Retinal pigment epithelial cell (primary cell): Measurements from ENCODE around the gene RNU5B-1.

ENCODE experiments used
- DNase-seq: peaks from one replicate; pipeline ENCODE4 v3.0.0-alpha.2; 2010; ENCODE audit warnings: low read depth
- H3K4me3 ChIP-seq: 2 replicates; pipeline ENCODE4 v1.5.1; 2011; ENCODE audit warnings: mild to moderate bottlenecking, low read length, control low read depth, moderate library complexity
- TF ChIP-seq, protein P1 (sequence below): conservative IDR thresholded peaks from 2 replicates; pipeline ENCODE4 v1.5.1; 2011; ENCODE audit warnings: low read depth, low read length, control low read depth, inconsistent platforms

Gene RNU5B-1

DNA sequence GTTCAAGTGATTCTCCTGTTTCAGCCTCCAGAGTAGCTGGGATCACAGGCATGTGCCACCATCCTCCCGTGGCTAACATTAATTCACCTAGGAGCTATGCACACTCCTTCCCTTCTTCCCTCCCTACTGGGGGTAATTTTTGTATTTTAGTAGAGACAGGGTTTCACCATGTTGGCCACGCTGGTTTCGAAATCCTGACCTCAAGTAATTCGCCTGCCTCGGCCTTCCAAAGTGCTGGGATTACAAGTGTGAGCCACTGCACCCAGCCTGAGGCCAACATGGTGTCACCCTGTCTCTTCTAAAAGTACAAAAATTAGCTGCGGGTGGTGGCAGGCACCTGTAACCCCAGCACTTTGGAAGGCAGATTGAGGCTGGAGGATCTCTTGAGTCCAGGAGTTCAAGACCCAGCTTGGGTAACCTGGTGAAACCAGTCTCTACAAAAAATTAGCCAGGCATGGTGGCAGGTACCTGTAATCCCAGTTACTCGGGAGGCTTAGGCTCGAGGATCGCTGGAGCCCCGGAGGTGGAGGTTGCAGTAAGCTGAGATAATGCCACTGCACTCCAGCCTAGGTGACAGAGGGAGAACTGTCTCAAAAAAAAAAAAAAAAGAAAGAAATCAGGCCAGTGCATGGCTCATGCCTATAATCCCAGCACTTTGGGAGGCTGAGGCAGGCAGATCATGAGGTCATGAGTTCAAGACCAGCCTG is 6.1 kb downstream of the RNU5B-1 start:
- TF ChIP-seq, protein P1, sequence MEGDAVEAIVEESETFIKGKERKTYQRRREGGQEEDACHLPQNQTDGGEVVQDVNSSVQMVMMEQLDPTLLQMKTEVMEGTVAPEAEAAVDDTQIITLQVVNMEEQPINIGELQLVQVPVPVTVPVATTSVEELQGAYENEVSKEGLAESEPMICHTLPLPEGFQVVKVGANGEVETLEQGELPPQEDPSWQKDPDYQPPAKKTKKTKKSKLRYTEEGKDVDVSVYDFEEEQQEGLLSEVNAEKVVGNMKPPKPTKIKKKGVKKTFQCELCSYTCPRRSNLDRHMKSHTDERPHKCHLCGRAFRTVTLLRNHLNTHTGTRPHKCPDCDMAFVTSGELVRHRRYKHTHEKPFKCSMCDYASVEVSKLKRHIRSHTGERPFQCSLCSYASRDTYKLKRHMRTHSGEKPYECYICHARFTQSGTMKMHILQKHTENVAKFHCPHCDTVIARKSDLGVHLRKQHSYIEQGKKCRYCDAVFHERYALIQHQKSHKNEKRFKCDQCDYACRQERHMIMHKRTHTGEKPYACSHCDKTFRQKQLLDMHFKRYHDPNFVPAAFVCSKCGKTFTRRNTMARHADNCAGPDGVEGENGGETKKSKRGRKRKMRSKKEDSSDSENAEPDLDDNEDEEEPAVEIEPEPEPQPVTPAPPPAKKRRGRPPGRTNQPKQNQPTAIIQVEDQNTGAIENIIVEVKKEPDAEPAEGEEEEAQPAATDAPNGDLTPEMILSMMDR: no peak
- no peak for DNase-seq
- no peak overlapping the region for H3K4me3 ChIP-seq

DNA sequence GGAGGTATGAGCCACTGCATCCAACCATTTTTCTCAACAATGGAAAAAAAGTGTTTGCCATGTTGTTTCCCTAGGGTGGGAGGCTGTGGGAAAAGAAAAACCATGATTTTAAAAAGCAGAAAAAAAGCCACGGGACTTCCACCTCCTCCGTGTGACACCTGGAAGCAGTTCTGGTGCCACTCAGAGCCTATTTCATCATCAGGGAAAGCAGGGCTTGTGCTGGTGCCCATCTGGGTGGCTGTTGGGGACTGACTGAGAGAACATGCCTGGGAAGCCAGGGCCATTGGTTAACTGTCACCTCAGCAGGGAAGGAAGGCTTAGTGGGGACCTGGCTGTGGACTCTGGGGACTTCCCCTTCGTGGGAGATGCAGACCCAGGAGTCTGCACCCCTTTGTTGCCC is 7.3 kb downstream of the RNU5B-1 start:
- DNase-seq: no peak
- TF ChIP-seq, protein P1: no peak
- no peak overlapping the region for H3K4me3 ChIP-seq

DNA sequence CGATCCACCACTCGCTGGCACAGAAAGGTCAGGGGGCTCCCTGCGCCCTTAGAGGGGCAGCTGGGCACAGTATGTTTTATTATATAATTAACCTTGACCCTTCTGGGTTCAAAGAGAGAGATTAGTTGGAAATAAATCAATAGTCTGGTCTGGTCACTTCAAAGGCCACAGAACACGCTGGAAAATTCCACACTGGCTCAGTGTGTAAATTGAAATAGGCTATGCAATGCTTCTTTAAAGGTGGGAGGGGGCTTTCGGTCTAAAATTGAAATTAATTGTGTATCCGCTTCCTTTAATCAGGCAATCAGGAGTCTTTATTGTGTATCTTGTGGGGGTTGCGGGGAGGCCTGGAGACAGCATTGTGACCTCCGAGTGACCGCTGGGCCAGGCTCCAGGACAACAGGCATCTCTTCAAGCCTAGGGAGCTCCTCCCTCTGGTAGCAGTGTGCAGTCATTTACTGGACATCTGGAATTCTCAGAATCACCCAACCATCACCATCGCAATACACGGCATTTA is 8.0 kb downstream of the RNU5B-1 start:
- TF ChIP-seq, protein P1: no peak
- DNase-seq: no peak
- H3K4me3 ChIP-seq: no peak overlapping the region

DNA sequence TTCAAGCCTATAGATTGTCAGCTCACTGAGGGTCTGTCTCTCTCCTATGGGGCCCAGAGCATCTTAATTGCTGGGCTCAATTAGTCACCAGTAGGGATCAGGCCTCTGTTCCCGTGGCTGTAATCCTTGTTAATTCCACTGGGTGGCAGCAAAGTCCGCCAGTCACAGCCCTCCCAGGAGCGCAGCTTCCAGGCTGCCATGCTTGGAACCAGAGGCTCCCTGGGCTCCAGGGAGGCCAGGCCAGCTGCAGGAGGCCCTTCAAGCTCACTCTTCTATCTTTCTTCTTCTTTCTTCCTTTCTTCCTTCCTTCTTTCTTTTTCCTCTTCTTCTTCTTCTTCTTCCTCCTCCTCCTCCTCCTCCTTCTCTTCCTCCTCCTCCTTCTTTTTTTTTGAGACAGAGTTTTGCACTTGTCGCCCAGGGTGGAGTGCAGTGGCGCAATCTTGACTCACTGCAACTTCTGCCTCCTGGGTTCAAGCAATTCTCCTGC is 14.4 kb downstream of the RNU5B-1 start:
- H3K4me3 ChIP-seq: no peak overlapping the region
- TF ChIP-seq, protein P1: peak; percentile 78
- no peak for DNase-seq

DNA sequence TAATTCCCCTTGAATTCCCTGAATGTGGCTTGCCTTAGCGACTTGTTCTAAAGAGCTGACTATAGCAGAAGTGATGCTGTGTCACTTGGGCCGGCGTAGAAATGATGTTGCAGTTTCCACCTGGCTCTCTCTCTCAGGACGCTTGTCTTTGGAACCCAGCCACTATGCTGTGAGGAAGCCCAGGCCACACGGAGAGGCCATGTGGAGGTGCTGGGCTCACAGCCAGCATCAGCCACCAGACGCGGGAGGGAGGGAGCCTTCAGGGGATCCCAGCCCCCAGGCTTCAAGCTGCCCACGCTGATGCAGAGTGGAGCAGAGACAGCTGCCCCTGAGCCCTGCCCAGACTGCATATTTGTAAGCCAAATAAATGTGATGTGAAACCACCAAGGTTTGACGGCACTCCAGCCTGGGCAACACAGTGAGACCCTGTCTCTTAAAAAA is 18.6 kb downstream of the RNU5B-1 start:
- no peak overlapping the region for H3K4me3 ChIP-seq
- no peak for DNase-seq
- TF ChIP-seq, protein P1: no peak

DNA sequence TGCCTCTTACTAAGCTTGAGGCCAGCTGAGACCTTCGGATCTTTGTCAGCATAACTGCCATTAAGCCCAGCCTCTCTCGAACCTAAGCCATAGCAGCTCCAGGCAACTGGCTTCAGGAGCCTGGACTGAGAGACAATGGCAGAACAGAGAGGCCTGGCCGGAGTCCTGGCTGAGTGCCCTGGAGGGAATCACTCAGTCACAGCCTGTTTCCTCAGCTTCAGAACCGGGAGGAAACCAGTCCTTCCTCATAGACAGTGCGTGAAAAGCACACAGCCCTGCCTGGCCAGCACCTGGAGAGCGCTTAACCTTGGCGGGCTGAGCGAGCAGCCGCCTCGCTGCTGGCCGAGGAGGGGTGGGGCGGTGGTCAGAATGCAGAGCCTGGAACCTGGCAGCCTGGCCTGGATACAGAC is 21.6 kb downstream of the RNU5B-1 start:
- no peak for DNase-seq
- TF ChIP-seq, protein P1: no peak
- no peak overlapping the region for H3K4me3 ChIP-seq

DNA sequence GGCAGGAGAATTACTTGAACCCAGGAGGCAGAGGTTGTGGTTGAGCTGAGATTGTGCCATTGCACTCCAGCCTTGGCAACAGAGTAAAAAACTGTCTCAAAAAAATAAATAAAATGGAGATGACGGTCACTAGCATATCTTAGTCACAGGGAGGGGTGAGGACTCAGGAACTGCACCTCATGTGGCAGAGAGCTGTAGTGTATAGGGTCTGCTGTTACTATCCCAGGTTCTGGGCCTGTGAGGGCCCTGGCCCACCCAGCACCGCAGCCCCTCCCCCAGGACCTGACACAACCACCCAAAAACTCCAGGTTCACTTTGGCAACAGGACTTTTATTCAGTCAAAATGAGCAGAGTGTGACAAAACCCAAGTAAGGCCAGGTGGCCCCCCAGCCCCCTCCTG is 22.3 kb downstream of the RNU5B-1 start:
- DNase-seq: no peak
- H3K4me3 ChIP-seq: no peak overlapping the region
- TF ChIP-seq, protein P1: no peak
